H9 (cell line): Measurements from ENCODE around the gene RASL10B. TPM values are rescaled to one million over a fixed set of nuclear protein-coding genes. Genes with fewer than 3 reads are reported as not detected.

ENCODE experiments used
- DNase-seq: peaks from one replicate; pipeline ENCODE4 v3.0.0-alpha.2; 2017
- H2AFZ ChIP-seq: one replicate; pipeline ENCODE4 v1.6.1; 2013; ENCODE audit warnings: mild to moderate bottlenecking, low read length, control low read depth, moderate library complexity
- H2AK5ac ChIP-seq: 2 replicates; pipeline ENCODE4 v1.6.1; 2013; ENCODE audit warnings: low read length, control low read depth, mixed read lengths; ENCODE audit not compliant: insufficient read length
- H2BK120ac ChIP-seq: one replicate; pipeline ENCODE4 v1.6.1; 2013; ENCODE audit warnings: low read depth, mild to moderate bottlenecking, low read length, control low read depth, inconsistent platforms; ENCODE audit not compliant: poor library complexity, severe bottlenecking
- H2BK12ac ChIP-seq: 2 replicates; pipeline ENCODE4 v1.6.1; 2013; ENCODE audit warnings: low read length, control low read depth, mixed read lengths, low read depth; ENCODE audit not compliant: insufficient read length
- H2BK15ac ChIP-seq: 2 replicates; pipeline ENCODE4 v1.6.1; 2013; ENCODE audit warnings: low read depth, low read length, control low read depth
- H2BK20ac ChIP-seq: one replicate; pipeline ENCODE4 v1.6.1; 2013; ENCODE audit warnings: low read depth, mild to moderate bottlenecking, low read length, control low read depth, inconsistent platforms; ENCODE audit not compliant: poor library complexity, severe bottlenecking
- H2BK5ac ChIP-seq: 2 replicates; pipeline ENCODE4 v1.6.1; 2013; ENCODE audit warnings: low read length, control low read depth, mixed read lengths; ENCODE audit not compliant: insufficient read length
- H3K14ac ChIP-seq: 2 replicates; pipeline ENCODE4 v1.6.1; 2013; ENCODE audit warnings: low read length, control low read depth; ENCODE audit not compliant: insufficient read depth
- H3K18ac ChIP-seq: 2 replicates; pipeline ENCODE4 v1.6.1; 2013; ENCODE audit warnings: low read depth, mild to moderate bottlenecking, mixed read lengths, low read length, control low read depth; ENCODE audit not compliant: insufficient read length
- H3K23ac ChIP-seq: 2 replicates; pipeline ENCODE4 v1.6.1; 2013; ENCODE audit warnings: low read length, control low read depth, mixed read lengths, low read depth; ENCODE audit not compliant: insufficient read length
- H3K23me2 ChIP-seq: 2 replicates; pipeline ENCODE4 v1.6.1; 2013; ENCODE audit warnings: low read depth, mild to moderate bottlenecking, mixed read lengths, low read length, control low read depth; ENCODE audit not compliant: insufficient read length, poor library complexity, severe bottlenecking
- H3K27ac ChIP-seq: 2 replicates; pipeline ENCODE4 v1.5.1; 2013; ENCODE audit warnings: low read length, control low read depth, mixed read lengths, low read depth; ENCODE audit not compliant: insufficient read length
- H3K27me3 ChIP-seq: 2 replicates; pipeline ENCODE4 v1.6.1; 2013; ENCODE audit warnings: low read length, control low read depth, inconsistent platforms; ENCODE audit not compliant: insufficient read depth
- H3K4ac ChIP-seq: 2 replicates; pipeline ENCODE4 v1.6.1; 2013; ENCODE audit warnings: low read depth, mild to moderate bottlenecking, control low read depth, inconsistent platforms, low read length, moderate library complexity
- H3K4me1 ChIP-seq: 2 replicates; pipeline ENCODE4 v1.6.1; 2013; ENCODE audit warnings: low read length, control low read depth, inconsistent platforms; ENCODE audit not compliant: insufficient read depth
- H3K4me2 ChIP-seq: 2 replicates; pipeline ENCODE4 v1.6.1; 2013; ENCODE audit warnings: low read length, control low read depth, mixed read lengths; ENCODE audit not compliant: insufficient read length, insufficient read depth
- H3K56ac ChIP-seq: 2 replicates; pipeline ENCODE4 v1.6.1; 2013; ENCODE audit warnings: low read depth, mild to moderate bottlenecking, mixed read lengths, low read length, control low read depth; ENCODE audit not compliant: insufficient read length
- H3K79me1 ChIP-seq: 2 replicates; pipeline ENCODE4 v1.6.1; 2013; ENCODE audit warnings: low read depth, mild to moderate bottlenecking, moderate library complexity, low read length, control low read depth, inconsistent platforms; ENCODE audit not compliant: insufficient read depth, poor library complexity, severe bottlenecking
- H3K79me2 ChIP-seq: 2 replicates; pipeline ENCODE4 v1.6.1; 2013; ENCODE audit warnings: low read length, control low read depth, inconsistent platforms; ENCODE audit not compliant: insufficient read depth
- H3K9ac ChIP-seq: 2 replicates; pipeline ENCODE4 v1.6.1; 2013; ENCODE audit warnings: low read length, control low read depth, mixed read lengths; ENCODE audit not compliant: insufficient read length; ENCODE audit errors: extremely low read depth
- H3K9me3 ChIP-seq: one replicate; pipeline ENCODE4 v1.6.1; 2013; ENCODE audit warnings: low read depth, low read length, inconsistent platforms; ENCODE audit not compliant: control insufficient read depth
- H3T11ph ChIP-seq: one replicate; pipeline ENCODE4 v1.6.1; 2013; ENCODE audit warnings: mild to moderate bottlenecking, low read length, control low read depth, inconsistent platforms
- H4K20me1 ChIP-seq: one replicate; pipeline ENCODE4 v1.6.1; 2013; ENCODE audit not compliant: control insufficient read depth, insufficient read length, insufficient read depth
- H4K5ac ChIP-seq: 2 replicates; pipeline ENCODE4 v1.6.1; 2013; ENCODE audit warnings: low read depth, mild to moderate bottlenecking, mixed read lengths, low read length, control low read depth; ENCODE audit not compliant: insufficient read length
- H4K8ac ChIP-seq: replicated peaks from 2 replicates; pipeline ENCODE4 v1.6.1; 2013; ENCODE audit warnings: low read length, control low read depth, mixed read lengths, low read depth; ENCODE audit not compliant: insufficient read length
- H4K91ac ChIP-seq: 2 replicates; pipeline ENCODE4 v1.6.1; 2013; ENCODE audit warnings: low read depth, mild to moderate bottlenecking, moderate library complexity, mixed read lengths, low read length, control low read depth; ENCODE audit not compliant: insufficient read length
- H3K27ac Mint-ChIP-seq, 3 experiments: 2 replicates in 2 of 3; 3 replicates in 1 of 3; pipeline ENCODE4 v1.8.0; 2020 to 2021; ENCODE audit warnings: mixed read lengths in 3 of 3, mild to moderate bottlenecking in 1 of 3, moderate library complexity in 1 of 3
- H3K27me3 Mint-ChIP-seq: 2 replicates; pipeline ENCODE4 v1.8.0; 2021; ENCODE audit warnings: low read depth, mild to moderate bottlenecking, moderate library complexity, mixed read lengths
- H3K36me3 Mint-ChIP-seq, 3 experiments: 2 replicates in 2 of 3; 3 replicates in 1 of 3; pipeline ENCODE4 v1.8.0; 2020 to 2021; ENCODE audit warnings: low read depth in 3 of 3, mixed read lengths in 3 of 3; ENCODE audit not compliant: insufficient read depth in 1 of 3
- H3K4me1 Mint-ChIP-seq, 2 experiments: 2 replicates each; pipeline ENCODE4 v1.8.0; 2020; ENCODE audit warnings: mixed read lengths in 2 of 2
- H3K4me3 Mint-ChIP-seq, 2 experiments: 2 replicates in 1 of 2; 3 replicates in 1 of 2; pipeline ENCODE4 v1.8.0; 2020 to 2021; ENCODE audit warnings: mild to moderate bottlenecking in 2 of 2, mixed read lengths in 2 of 2, moderate library complexity in 1 of 2
- H3K9me3 Mint-ChIP-seq, 2 experiments: 2 replicates in 1 of 2; 3 replicates in 1 of 2; pipeline ENCODE4 v1.8.0; 2020; ENCODE audit warnings: mild to moderate bottlenecking in 2 of 2, mixed read lengths in 2 of 2, moderate library complexity in 1 of 2
- CTCF ChIP-seq: fragments of 200-600 bp; sonication (generic); conservative IDR thresholded peaks from 3 replicates; pipeline ENCODE4 v1.8.0; 2021; ENCODE audit warnings: antibody characterized with exemption, mild to moderate bottlenecking
- WGBS: extraction: QIAGEN DNeasy Blood & Tissue Kit; methylation state at CpG from one replicate; pipeline ENCODE4 v1.1.7; 2013; ENCODE audit warnings: missing lambda C conversion rate, low lambda C conversion rate, mixed read lengths; ENCODE audit not compliant: insufficient read length; ENCODE audit errors: extremely low coverage; 5-methylcytosine and 5-hydroxymethylcytosine counted together
- total RNA-seq: library from RNA; stranded (reverse); gene quantifications from 2 replicates; pipeline ENCODE4 v1.2.1, GENCODE V29; 2021

Gene RASL10B
- total RNA-seq, 1 experiment from 2014 or later: 15.9 TPM

DNA sequence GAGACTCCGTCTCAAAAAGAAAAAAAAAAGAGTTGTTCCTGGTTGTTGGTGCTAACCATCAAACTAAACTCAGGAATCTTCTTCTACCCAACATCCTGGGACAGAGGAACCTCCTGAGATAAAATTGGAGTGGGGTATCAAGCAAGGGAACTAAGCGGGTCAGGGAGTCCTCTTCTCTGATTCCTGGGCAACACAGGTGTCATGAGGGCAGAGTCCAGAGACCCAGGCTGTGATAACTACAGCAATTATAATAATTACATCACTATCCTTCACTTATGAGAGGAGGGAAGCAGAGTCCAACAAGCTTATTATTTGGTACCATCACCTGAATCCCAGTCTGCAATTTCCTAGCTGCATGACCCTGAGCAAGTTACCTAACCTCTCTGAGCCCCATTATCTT is 37.4 kb downstream of the RASL10B start:
- Histone ChIP-seq H2BK12ac (no peak overlapping the region), H3T11ph (no peak overlapping the region), H2BK20ac (no peak overlapping the region), H3K56ac (no peak overlapping the region), H3K4me2 (no peak overlapping the region), H4K8ac (no peak overlapping the region), H3K14ac (no peak overlapping the region), H4K5ac (no peak overlapping the region), H3K27ac (no peak overlapping the region), H3K4me1 (peaks cover 4% of the 10 kb centered on the region; the same call in 1 of the 2 replicates), H3K23ac (no peak overlapping the region), H3K9ac (no peak overlapping the region), H4K91ac (no peak overlapping the region), H2BK15ac (no peak overlapping the region), H2BK120ac (no peak overlapping the region), H3K23me2 (peaks cover 5% of the 10 kb centered on the region), H2BK5ac (no peak overlapping the region), H2AK5ac (no peak overlapping the region), H3K18ac (no peak overlapping the region), H3K79me2 (no peaks in the 10 kb centered on the region), H2AFZ (no peak overlapping the region), H4K20me1 (no peaks in the 10 kb centered on the region), H3K79me1 (no peaks in the 10 kb centered on the region), H3K9me3 (no peaks in the 10 kb centered on the region), H3K4ac (no peak overlapping the region), H3K27me3 (no peaks in the 10 kb centered on the region)
- TF ChIP-seq CTCF: no peak
- DNase-seq: no peak
- Mint-ChIP-seq H3K27me3 (peaks cover 20% of the 10 kb centered on the region), H3K4me3 (no peak overlapping the region), H3K9me3 (no peaks in the 10 kb centered on the region; a peak in 2 of 5 replicates), H3K27ac (no peak overlapping the region), H3K36me3 (no peaks in the 10 kb centered on the region; a peak in 1 of 7 replicates), H3K4me1 (peaks cover 32 to 33% of the 10 kb centered on the region in 2 experiments)
- no CpG with 5 or more reads among the region's 2 CpGs for WGBS
